IPS-18c (cell line): ENCODE data around the gene CHMP5.
A peak's percentile ranks its signal among the peaks of the same experiment; 100 is the strongest.

Experiments
- H3K4me3 ChIP-seq: 2 replicates; pipeline ENCODE4 v1.7.0; 2013; ENCODE audit warnings: low read depth, mild to moderate bottlenecking, low read length, moderate library complexity; ENCODE audit not compliant: insufficient read depth
- H3K9me3 ChIP-seq: one replicate; pipeline ENCODE4 v1.6.1; 2013; ENCODE audit warnings: mild to moderate bottlenecking, low read length, moderate library complexity; ENCODE audit not compliant: control insufficient read depth, insufficient read depth

The CHMP5 gene

DNA sequence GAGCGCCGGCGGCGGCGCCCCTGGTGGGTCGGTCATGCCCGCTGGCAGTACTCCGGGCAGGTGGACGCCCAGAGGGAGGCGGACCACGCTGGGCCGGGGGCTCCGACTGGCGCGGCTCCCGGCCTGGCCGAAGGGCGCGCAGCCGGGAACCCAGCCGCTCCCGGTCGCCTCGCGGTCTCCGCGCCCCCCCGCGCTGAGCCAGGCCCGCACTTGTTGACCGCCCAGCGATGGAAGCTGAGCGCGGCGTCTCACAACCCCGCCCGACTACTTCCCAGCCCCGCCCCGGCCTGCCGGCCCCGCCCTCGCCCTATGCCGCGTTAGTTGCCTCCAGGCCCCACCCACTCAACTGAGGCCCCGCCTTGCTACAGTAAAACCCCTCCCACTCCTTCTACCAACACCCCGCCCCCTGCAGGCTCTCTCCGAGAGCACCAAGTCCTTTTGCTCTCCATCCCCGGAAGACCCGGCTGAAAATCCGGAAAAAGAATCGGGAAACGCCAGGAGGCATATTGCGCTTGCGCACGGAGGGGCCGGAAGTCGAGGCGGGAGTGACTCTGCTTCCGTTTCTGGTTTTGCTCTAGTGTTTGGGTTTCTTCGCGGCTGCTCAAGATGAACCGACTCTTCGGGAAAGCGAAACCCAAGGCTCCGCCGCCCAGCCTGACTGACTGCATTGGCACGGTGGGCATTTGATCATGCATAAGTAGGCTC, at the start of gene CHMP5, which contains the start of gene BAG1:
TSS of gene CHMP5 (plus strand) at position 577 of the 705 bp plus-strand sequence. CDS start at position 607, 30 bp downstream.
TSS of gene BAG1 (minus strand) at position 236 of the 705 bp plus-strand sequence.
- Histone ChIP-seq H3K9me3 (no peaks in the 10 kb centered on the region), H3K4me3 (peak within 1 kb of the TSS; percentile 96)

DNA sequence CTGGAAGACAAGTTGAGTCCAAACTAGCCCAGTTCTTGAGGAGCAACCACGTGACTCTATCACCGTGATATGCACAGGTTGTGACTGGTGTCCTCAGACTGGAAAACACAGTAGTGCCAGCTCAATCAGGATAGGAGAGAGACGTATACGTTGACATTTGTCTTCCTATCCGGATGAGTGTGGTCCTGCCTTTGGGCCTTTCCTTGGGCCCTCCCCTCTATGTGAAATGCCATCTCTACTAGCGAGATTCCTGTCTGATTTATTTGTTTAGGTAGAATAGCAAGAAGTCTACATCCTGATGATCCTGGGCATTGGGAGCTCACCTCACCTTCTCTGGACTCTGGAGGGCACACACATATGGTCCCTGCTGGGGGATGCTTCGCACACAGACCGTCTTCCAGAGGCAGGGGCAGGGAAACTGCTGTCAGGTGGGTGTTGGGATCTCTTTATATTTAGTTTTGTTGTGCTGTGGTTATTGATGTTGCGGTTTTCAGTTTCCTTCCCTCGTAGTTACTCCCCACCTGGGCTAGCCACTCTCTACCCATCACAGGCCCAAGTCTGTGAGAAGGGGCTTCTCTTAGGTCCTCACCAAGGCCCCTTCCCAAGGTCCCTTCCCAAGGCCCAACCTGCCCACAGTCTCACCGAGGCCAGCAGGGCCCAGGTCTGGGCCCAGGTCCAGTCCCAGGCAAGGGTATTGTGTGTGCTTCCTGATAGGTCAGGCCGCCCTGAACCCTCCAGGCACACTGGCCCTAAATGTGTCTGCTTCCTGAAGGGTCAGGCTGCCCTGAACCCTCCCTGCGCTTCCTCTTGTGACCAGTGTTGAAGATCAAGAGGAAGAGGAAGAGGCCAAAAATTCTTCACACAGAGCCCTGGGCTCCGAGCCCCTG, 43.9 kb upstream of the CHMP5 start:
- Histone ChIP-seq H3K9me3 (no peaks in the 10 kb centered on the region), H3K4me3 (no peak overlapping the region)

DNA sequence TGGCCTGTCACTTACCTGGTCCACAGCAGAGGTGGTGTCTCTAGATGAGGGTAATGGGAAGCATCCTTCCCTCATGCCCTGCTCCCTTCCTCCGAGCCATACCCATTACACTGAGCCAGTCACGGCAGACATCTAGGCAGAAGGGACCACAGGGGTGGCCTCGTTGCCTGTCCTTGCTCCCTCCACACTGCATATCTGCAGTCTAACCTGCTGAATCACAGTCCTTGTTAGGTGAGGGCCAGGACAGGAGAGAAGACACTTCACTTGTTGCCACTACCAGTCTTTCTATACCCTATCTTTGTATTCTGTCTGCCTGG, 43.3 kb upstream of the CHMP5 start:
- Histone ChIP-seq H3K9me3 (no peaks in the 10 kb centered on the region), H3K4me3 (no peak overlapping the region)

DNA sequence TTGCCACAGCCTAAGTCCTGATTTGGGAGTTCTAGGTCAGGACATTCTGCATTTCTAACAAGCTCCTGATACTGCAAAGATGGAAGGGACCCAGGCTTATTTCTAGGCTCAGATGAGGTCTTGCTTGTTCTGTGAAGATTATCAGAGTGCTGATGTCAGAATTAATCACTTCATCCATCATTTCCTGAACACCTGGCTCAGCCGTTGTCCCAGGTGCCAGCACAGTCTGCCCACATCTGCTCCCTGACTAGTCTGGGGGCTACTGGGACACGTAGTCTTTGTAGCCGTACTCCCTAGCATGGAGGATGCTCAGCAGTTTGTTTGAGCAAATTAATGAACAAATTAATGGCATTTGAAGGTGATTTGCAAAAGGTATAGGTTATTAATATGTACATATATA, 42.8 kb upstream of the CHMP5 start:
- H3K9me3 ChIP-seq = no peaks in the 10 kb centered on the region
- H3K4me3 ChIP-seq = no peak overlapping the region

DNA sequence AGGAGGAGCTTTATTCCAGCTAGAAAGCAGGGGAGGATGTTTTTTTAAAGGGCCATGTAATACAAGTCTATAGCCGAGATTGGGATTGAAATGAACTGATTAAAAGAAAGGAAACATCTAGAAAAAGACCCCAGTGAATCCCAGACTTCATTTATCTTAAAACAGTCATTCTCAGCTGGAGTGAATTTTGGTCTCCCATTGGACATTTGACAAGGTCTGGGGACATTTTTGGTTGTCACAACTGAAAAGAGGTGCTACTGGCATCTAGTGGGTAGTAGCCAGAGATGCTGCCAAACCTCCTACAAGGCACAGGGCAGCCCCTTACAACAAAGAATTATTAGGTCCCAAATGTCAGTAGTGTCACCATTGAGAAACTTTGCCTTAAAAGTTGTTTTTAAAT, 41.2 kb upstream of the CHMP5 start:
- Histone ChIP-seq H3K9me3 (no peaks in the 10 kb centered on the region), H3K4me3 (no peak overlapping the region)

DNA sequence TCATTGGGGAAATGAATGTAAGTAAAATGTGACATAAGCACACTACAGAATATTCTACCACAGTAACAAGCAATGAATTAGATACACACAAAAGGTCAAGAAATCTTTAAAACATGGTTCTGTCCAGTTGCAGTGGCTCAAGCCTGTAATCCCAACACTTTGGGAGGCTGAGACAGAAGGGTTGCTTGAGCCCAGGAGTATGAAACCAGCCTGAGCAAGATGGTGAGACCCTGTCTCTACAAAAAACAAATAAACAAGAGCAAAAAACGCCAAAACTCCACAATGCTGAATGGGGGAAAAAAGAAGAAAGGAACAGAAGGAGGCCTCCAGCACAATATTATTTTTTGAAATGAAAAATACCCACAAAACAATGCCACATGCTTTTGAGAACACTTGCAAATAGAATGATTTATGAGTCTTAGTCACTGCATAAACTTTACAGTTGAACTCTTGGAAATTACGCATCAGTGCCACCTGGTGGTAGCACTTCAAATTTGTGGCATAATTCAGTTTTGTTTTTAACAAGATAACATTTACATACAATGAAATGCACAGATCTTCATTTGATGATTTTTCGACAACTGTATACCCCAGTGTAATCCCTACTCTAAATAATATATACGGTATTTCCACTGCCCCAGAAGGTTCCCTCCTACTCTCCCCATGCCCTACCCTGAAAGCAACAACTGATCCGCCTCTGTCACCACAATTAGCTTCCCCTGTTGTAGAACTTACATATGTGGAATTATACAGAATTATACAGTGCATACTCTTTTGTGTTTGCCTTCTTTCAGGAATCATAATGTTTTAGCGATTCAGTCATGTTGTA, 39.3 kb upstream of the CHMP5 start:
- no peak overlapping the region for H3K4me3 ChIP-seq
- H3K9me3 ChIP-seq = peaks cover 3% of the 10 kb centered on the region

DNA sequence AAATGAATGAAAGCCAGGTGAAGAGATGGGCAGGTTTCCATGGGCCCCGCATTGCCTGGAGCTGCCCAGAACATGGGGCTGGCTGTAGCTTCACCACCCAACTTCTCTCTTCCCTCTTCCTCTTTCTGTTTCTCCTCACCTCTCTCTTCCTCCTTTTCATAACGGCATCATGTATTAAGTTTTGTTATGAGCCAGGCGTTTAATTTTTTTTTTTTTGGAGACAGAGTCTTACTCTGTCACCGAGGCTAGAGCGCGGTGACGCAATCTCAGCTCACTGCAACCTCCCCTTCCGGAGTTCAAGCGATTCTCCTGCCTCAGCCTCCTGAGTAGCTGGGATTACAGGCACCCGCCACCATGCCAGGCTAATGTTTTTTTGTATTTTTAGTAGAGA, 37.8 kb upstream of the CHMP5 start:
- no peak overlapping the region for H3K4me3 ChIP-seq

DNA sequence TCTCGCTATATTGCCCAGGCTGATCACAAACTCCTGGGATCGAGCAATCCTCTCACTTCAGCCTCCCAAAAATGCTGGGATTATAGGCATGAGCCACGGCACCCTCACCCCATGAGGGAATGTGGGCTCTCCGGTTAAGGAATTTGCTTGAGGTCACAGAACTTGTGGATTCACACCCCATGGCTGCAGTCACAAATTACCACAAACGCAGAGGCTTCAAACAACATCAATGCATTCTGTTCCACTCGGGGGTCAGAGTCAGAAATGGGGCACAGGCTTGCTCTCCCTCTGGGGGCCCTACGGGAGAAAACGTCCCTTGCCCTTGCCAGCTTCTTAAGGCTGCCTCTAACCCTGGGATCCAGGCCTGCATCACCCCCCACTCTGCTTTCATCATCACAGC, 37.1 kb upstream of the CHMP5 start:
- H3K4me3 ChIP-seq = no peak overlapping the region
- peaks cover 3% of the 10 kb centered on the region for H3K9me3 ChIP-seq

More for the DNA sequence above, 37.8 kb upstream of the CHMP5 start:
- H3K9me3 ChIP-seq = peaks cover 3% of the 10 kb centered on the region

DNA sequence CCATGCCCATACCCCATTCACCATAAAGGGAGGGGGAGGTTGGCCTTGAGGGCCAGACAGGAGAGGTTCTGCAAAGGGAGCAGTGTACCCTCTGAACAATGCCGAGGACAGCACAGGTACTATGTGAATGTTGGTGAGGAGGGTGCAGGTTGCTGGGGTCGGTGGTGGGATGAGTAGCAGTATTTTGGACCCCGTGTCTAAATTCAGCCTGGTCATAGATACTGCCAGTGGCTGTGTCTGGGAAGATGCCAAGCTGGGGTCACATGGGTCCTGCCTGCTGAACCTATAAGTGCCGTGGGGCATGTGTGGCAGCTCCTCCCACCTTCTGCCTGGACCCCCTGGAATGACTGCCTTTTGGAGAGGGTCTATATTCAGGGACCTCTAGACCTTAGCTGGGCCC, 36.2 kb upstream of the CHMP5 start:
- H3K9me3 ChIP-seq = peaks cover 3% of the 10 kb centered on the region
- H3K4me3 ChIP-seq = no peak overlapping the region

DNA sequence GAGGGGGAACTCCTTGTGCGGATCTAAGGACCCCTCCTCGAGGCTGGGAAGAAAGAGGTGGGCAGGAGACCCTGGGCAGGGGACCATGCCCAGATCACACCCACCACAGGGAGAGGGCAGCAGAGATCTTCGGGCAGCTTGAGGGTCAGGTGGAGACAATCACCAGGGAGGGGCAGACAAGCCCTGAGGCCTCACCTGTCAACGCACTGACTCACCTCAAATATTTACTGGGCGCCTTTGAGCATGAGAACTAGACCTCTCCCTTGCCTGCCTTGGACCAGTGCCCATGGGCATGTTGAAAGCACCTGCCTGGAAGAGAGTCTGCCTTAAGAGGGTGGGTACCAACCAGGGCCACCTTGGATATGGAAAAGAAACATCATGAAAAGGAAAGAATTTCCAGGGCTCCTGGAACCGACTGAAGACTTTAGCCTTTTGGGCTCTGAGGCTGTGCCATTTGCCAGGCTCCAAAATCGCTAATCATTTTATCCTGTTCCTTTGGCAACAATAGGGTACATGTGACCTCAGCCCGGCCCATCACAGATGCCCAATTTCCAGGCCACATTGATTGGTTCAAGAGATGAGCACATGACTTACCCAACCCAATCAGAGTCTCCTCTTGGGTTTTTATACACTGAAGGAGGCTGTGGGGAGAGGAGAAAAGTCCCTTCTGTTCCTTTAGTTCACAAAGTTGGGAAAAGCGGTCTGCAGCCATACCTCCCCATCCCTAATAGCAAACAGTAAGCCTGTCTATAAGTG, 35.3 kb upstream of the CHMP5 start:
- H3K4me3 ChIP-seq = no peak overlapping the region
- H3K9me3 ChIP-seq = peaks cover 3% of the 10 kb centered on the region

DNA sequence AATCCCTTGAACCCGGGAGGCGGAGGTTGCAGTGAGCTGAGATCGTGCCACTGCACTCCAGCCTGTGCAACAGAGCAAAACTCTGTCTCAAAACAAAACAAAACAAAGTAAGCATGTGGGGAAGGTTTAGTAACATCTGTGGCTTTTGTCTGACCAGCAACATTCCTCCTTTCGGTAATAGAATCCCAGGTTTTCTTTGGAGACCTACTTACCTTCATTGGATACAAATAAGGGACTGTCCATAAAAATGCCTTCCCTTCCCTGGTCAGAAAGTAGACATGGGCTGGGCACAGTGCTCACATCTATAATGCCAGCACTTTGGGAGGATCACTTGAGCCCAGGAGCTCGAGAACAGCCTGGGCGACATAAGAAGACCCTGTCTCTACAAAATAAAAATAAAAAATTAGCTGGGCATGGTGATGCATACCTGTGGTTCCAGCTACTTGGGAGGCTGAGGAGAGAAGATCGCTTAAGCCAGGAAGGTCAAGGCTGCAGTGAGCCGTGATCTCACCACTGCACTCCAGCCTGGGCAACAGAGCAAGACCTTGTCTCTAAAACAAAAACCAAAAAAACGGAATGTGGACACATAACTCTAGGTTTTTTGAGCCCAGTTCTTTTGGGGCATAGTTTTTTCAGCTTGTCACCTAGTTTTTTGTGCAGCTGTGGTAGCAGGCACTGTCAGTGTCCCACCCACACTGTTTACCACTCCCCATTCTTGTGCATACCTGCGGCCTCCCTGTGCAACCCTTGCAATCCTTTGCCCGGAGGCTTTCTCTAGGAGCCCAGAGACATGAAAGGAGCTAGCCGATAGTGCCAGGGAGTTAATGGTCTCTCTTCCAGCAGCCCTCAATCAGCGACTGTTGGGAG, 33.9 kb upstream of the CHMP5 start:
- H3K9me3 ChIP-seq = peaks cover 3% of the 10 kb centered on the region
- H3K4me3 ChIP-seq = no peak overlapping the region

DNA sequence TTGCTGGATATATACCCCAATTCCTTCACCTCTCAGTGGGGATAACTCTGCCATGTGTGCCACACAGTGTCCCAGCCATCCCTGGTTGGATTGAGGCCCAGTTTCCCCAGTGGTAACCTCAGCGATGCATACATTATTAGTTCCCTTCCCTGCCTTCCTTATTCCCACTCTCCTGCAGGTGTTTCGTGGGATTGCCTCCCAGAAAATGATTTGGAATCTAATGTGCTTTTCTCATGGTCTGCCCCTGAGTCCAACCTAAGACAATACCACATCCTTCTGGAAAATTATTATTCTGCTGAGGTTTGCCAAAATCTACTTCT, 33.3 kb upstream of the CHMP5 start:
- peaks cover 3% of the 10 kb centered on the region for H3K9me3 ChIP-seq
- H3K4me3 ChIP-seq = no peak overlapping the region

DNA sequence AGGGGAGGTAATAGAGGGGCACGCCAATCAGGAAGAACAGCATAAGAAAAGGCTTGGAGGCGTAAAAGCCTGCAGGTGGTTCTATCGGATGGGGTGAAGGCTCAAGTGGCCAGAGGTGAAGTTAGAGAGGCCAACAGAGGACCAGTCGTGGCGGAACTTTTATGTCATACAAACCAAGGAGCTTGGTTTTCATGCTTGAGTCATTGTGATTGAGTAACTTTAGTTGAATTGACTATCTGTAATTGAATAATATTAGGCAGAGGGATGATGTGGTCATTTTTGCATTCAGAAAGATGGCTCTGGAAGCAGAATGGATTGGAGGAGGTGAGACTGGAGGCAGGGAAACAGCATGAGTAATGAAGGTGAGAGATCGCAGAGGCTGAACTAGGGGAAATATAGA, 32.0 kb upstream of the CHMP5 start:
- H3K4me3 ChIP-seq = no peak overlapping the region; the same call in 1 of the 2 replicates
- peaks cover 3% of the 10 kb centered on the region for H3K9me3 ChIP-seq

DNA sequence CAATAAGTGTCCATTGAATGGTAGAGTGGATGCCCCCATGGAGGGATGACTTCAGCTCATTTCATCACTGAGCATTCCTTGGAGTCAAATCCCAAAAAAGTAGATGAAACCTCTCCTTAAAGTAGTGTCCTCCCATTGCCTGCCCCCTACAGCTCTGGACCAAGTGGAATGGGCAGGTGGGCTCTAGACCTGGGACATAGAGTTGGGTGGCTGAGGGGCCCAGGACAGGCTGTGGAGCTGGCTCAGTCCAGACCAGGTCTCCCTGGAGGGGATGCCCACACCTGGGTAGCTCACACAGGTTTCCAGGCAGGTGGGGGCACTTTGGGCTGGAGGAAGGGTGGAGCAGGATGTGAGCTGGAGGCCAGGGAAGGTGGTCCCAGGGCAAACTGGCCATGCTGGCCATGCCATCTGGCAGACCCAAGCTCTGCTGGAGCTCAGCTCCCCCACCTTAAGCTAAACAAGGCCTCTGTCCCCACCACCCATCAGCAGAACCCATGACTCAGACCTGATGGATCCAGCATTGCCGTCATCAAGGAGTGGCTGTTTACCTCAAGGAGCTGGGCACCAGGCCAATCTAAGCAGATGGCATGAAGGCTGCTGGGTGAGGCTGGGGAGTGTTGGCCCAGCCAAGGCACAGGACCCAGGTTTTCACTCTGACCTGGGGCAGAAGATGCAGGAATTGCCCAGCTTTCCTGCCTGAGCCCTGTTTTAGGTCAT, 31.1 kb upstream of the CHMP5 start:
- H3K9me3 ChIP-seq = peaks cover 3% of the 10 kb centered on the region
- no peak overlapping the region for H3K4me3 ChIP-seq

DNA sequence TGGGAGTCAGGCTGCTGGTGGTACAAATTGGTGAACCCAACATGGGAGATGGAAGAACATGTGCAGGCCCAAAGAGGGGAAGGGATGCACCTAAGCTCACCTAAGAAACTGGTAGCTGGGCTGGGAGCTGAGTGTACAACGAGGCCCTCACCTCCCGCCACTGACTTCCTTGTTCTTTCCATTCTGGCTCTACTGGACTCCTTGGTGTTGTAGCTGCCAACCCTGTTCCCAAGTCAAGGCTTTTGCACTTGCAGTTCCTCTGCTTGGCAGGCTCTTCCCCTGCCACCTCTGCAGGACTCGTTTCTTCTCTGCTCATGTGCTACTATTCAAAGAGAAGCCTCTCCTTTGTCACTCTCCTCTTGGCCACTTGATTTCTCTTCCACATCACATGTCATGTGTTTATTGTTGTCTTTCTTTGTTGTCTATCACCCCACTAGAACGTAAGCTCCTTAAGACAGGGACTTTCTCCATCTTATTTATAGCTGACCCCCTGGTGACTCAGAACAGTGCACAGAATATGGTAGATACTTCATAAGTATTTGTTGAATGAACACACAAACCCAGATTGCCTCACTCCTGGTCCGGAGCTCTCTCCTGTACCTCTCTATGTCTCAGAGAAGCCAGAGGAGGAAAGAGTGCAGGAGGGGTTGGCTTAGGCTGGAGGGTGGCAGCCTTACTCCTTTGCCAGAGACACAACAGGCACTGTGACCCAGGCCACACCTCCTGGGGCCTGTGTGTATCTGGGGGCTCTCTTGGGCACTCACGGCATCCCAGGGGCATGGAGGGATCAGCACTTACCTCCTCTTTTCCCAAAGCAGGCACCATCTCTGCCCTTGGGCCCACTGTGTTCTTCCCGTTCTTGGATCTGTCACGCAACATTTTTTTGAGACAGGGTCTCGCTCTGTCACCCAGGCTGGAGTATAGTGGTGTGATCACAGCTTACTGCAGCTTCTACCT, 30.1 kb upstream of the CHMP5 start:
- peaks cover under 1% of the 10 kb centered on the region for H3K9me3 ChIP-seq
- no peak overlapping the region for H3K4me3 ChIP-seq
